Measurements from ENCODE around the gene NEMP1. TPM values are rescaled to one million over a fixed set of nuclear protein-coding genes. Genes with fewer than 3 reads are reported as not detected.

The NEMP1 gene
- polyA plus RNA-seq, 1 donor from 2014 or later, result 6.8 TPM

DNA sequence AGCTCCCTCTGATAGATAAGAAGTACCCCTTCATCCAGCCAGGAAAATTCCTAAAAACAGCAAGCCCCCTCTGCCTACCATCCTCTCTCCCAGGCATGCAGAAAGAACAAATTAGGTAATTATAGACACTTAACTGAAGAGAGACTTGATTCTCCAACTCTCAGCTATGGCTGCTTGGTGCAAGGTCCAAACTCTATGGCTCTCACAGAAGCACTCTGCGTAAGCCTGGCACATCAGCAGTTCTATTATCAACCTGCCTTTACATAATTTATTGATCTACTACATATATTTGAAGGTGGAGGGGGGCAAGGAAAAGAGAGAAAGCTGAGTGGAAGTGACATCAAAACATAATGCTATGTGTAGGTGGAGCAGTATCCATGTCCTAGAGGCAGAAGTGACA is 27.6 kb downstream of the NEMP1 start:
- Histone ChIP-seq H3K27me3 (ENCODE audit: insufficient read depth, low read depth, low read length) (no peaks in the 10 kb centered on the region), H3K4me3 (ENCODE audit: low read length) (no peak overlapping the region), H3K4me2 (ENCODE audit: low read length) (no peak overlapping the region), H3F3A (ENCODE audit: insufficient read depth, low read length, poor library complexity, severe bottlenecking) (no peaks in the 10 kb centered on the region), H3K36me3 (ENCODE audit: insufficient read depth, low read length) (no peaks in the 10 kb centered on the region), H4K20me1 (ENCODE audit: insufficient read depth) (no peaks in the 10 kb centered on the region), H3K9me3 (ENCODE audit: low read length) (no peaks in the 10 kb centered on the region), H3K79me2 (replicated peaks; ENCODE audit: insufficient read depth, low read length) (no peaks in the 10 kb centered on the region), H3K9ac (ENCODE audit: low read length) (no peak overlapping the region), H2AFZ (ENCODE audit: low read depth, low read length) (no peak overlapping the region), H3K9me2 (ENCODE audit: insufficient read depth, low read length) (no peaks in the 10 kb centered on the region), H3K27ac (ENCODE audit: low read length) (no peak overlapping the region)
- TF ChIP-seq TAF1 (IDR thresholded peaks at IDR 0.05; ENCODE audit: low read depth) (no peak), SMC3 (conservative IDR thresholded peaks at IDR 0.05; ENCODE audit: poor library complexity) (no peak), CTCF (IDR thresholded peaks at IDR 0.05; ENCODE audit: poor library complexity, severe bottlenecking) (no peak), EP300 (conservative IDR thresholded peaks at IDR 0.05; ENCODE audit: poor library complexity, severe bottlenecking) (no peak), MXI1 (conservative IDR thresholded peaks at IDR 0.05; ENCODE audit: poor library complexity, severe bottlenecking) (no peak), EZH2 (IDR thresholded peaks at IDR 0.05; ENCODE audit: borderline replicate concordance, insufficient read depth, low read length, poor library complexity, severe bottlenecking) (no peak), POLR2AphosphoS5 (IDR thresholded peaks at IDR 0.05) (no peak)
- TF ChIP-seq, protein P1, sequence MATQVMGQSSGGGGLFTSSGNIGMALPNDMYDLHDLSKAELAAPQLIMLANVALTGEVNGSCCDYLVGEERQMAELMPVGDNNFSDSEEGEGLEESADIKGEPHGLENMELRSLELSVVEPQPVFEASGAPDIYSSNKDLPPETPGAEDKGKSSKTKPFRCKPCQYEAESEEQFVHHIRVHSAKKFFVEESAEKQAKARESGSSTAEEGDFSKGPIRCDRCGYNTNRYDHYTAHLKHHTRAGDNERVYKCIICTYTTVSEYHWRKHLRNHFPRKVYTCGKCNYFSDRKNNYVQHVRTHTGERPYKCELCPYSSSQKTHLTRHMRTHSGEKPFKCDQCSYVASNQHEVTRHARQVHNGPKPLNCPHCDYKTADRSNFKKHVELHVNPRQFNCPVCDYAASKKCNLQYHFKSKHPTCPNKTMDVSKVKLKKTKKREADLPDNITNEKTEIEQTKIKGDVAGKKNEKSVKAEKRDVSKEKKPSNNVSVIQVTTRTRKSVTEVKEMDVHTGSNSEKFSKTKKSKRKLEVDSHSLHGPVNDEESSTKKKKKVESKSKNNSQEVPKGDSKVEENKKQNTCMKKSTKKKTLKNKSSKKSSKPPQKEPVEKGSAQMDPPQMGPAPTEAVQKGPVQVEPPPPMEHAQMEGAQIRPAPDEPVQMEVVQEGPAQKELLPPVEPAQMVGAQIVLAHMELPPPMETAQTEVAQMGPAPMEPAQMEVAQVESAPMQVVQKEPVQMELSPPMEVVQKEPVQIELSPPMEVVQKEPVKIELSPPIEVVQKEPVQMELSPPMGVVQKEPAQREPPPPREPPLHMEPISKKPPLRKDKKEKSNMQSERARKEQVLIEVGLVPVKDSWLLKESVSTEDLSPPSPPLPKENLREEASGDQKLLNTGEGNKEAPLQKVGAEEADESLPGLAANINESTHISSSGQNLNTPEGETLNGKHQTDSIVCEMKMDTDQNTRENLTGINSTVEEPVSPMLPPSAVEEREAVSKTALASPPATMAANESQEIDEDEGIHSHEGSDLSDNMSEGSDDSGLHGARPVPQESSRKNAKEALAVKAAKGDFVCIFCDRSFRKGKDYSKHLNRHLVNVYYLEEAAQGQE (IDR thresholded peaks at IDR 0.05; ENCODE audit: borderline replicate concordance), result no peak

- TF ChIP-seq EP300 (conservative IDR thresholded peaks at IDR 0.05; ENCODE audit: poor library complexity, severe bottlenecking) (no peak), POLR2AphosphoS5 (IDR thresholded peaks at IDR 0.05) (no peak), MXI1 (conservative IDR thresholded peaks at IDR 0.05; ENCODE audit: poor library complexity, severe bottlenecking) (no peak)
- Histone ChIP-seq H3K27ac (ENCODE audit: low read length) (no peak within 1 kb of the TSS), H2AFZ (ENCODE audit: low read depth, low read length) (no peak within 1 kb of the TSS), H3K27me3 (ENCODE audit: insufficient read depth, low read depth, low read length) (no peaks in the 10 kb centered on the region), H3K9me3 (ENCODE audit: low read length) (no peaks in the 10 kb centered on the region), H3K4me2 (ENCODE audit: low read length) (no peak within 1 kb of the TSS), H3F3A (ENCODE audit: insufficient read depth, low read length, poor library complexity, severe bottlenecking) (no peaks in the 10 kb centered on the region), H3K36me3 (ENCODE audit: insufficient read depth, low read length) (no peaks in the 10 kb centered on the region), H4K20me1 (ENCODE audit: insufficient read depth) (no peaks in the 10 kb centered on the region), H3K9ac (ENCODE audit: low read length) (no peak within 1 kb of the TSS), H3K79me2 (replicated peaks; ENCODE audit: insufficient read depth, low read length) (no peaks in the 10 kb centered on the region), H3K9me2 (ENCODE audit: insufficient read depth, low read length) (no peaks in the 10 kb centered on the region), H3K4me3 (ENCODE audit: low read length) (no peak within 1 kb of the TSS)
Measured at GRCh38 chr12:57049890-57050289, 28.7 kb downstream of the NEMP1 start, which contains the start of gene MYO1A. TSS of gene MYO1A (minus strand) at chr12:57050129. CDS start at chr12:57048323, 1,806 bp downstream.

- no peak for TF ChIP-seq CTCF (IDR thresholded peaks at IDR 0.05; ENCODE audit: poor library complexity, severe bottlenecking)
- TF ChIP-seq RAD21 (conservative IDR thresholded peaks at IDR 0.05), result no peak
- no peak for TF ChIP-seq EZH2 (IDR thresholded peaks at IDR 0.05; ENCODE audit: borderline replicate concordance, insufficient read depth, low read length, poor library complexity, severe bottlenecking)
- TF ChIP-seq MXI1 (conservative IDR thresholded peaks at IDR 0.05; ENCODE audit: poor library complexity, severe bottlenecking), result no peak
- no peak for TF ChIP-seq TAF1 (IDR thresholded peaks at IDR 0.05; ENCODE audit: low read depth)
- no peaks in the 10 kb centered on the region for H3K79me2 ChIP-seq (replicated peaks; ENCODE audit: insufficient read depth, low read length)
- no peaks in the 10 kb centered on the region for H3K9me2 ChIP-seq (ENCODE audit: insufficient read depth, low read length)
- H4K20me1 ChIP-seq (ENCODE audit: insufficient read depth), result no peaks in the 10 kb centered on the region
- H3K27ac ChIP-seq (ENCODE audit: low read length), result no peak overlapping the region
- H3K9me3 ChIP-seq (ENCODE audit: low read length), result no peaks in the 10 kb centered on the region
- no peak overlapping the region for H2AFZ ChIP-seq (ENCODE audit: low read depth, low read length)
- H3F3A ChIP-seq (ENCODE audit: insufficient read depth, low read length, poor library complexity, severe bottlenecking), result no peaks in the 10 kb centered on the region
- H3K36me3 ChIP-seq (ENCODE audit: insufficient read depth, low read length), result no peaks in the 10 kb centered on the region
- H3K4me2 ChIP-seq (ENCODE audit: low read length), result no peak overlapping the region
- H3K4me3 ChIP-seq (ENCODE audit: low read length), result no peak overlapping the region
- H3K27me3 ChIP-seq (ENCODE audit: insufficient read depth, low read depth, low read length), result no peaks in the 10 kb centered on the region
- H3K9ac ChIP-seq (ENCODE audit: low read length), result no peak overlapping the region
Measured at GRCh38 chr12:57049119-57049446, 29.5 kb downstream of the NEMP1 start.
